Suppressor macrophage treated with lipopolysaccharide for 1 hour (primary cell): Measurements from ENCODE around the gene RNF39.
"Not testable (repeated sequence)": the region's sequence is repeated elsewhere in the genome, so short reads cannot be mapped to it uniquely, and the experiment has no call there.

Experiments
- DNase-seq, 3 donors: peaks; one replicate each; pipeline ENCODE4 v3.0.0-alpha.2; 2020 to 2022

The RNF39 gene

GRCh38 chr6:30061092-30061857 is 14.3 kb downstream of the RNF39 start, which contains the start of gene POLR1H:
TSS of gene POLR1H (plus strand) at chr6:30061265. CDS start at chr6:30061525, 260 bp downstream.
- peak; percentile 97 to 99 (median 98) for DNase-seq

GRCh38 chr6:30060606-30061091 is 14.9 kb downstream of the RNF39 start:
- DNase-seq = peak; percentile 59 to 72 (median 59)

- DNase-seq = no peak
Observed at GRCh38 chr6:30055513-30055912, 20.1 kb downstream of the RNF39 start.

GRCh38 chr6:30053682-30054081 is 21.9 kb downstream of the RNF39 start:
- no peak for DNase-seq

GRCh38 chr6:30047220-30047619 is 28.3 kb downstream of the RNF39 start:
- peak; percentile 60 to 73 (median 67) for DNase-seq

- no peak for DNase-seq
Observed at GRCh38 chr6:30044630-30045029, 30.9 kb downstream of the RNF39 start.

- no peak for DNase-seq
Observed at GRCh38 chr6:30043744-30044143, 31.8 kb downstream of the RNF39 start.

GRCh38 chr6:30042914-30043313 is 32.7 kb downstream of the RNF39 start:
- no peak for DNase-seq

- peak; percentile 66 to 73 (median 71) for DNase-seq
Observed at GRCh38 chr6:30042476-30042875, 33.1 kb downstream of the RNF39 start.

- DNase-seq = peak in 1 of 3 donors; percentile 29
Observed at GRCh38 chr6:30041821-30042220, 33.7 kb downstream of the RNF39 start.

GRCh38 chr6:30041221-30041620 is 34.3 kb downstream of the RNF39 start:
- no peak for DNase-seq

GRCh38 chr6:30037182-30037788 is 38.3 kb downstream of the RNF39 start:
- peak; percentile 36 to 56 (median 45) for DNase-seq

GRCh38 chr6:30035784-30036183 is 39.8 kb downstream of the RNF39 start:
- peak in 1 of 3 donors; percentile 18 for DNase-seq

- peak; percentile 65 to 87 (median 79) for DNase-seq
Observed at GRCh38 chr6:30033440-30033839, 42.1 kb downstream of the RNF39 start.

- DNase-seq = no peak
Observed at GRCh38 chr6:30031381-30031780, 44.2 kb downstream of the RNF39 start.

GRCh38 chr6:30029588-30029987 is 46.0 kb downstream of the RNF39 start:
- DNase-seq = peak; percentile 16 to 46 (median 40)

GRCh38 chr6:30025186-30025585 is 50.4 kb downstream of the RNF39 start:
- no peak for DNase-seq

- not testable (repeated sequence) for DNase-seq
Observed at GRCh38 chr6:30022712-30023111, 52.9 kb downstream of the RNF39 start.

- DNase-seq = no peak
Observed at GRCh38 chr6:30022189-30022588, 53.4 kb downstream of the RNF39 start.

GRCh38 chr6:30020626-30021025 is 54.9 kb downstream of the RNF39 start:
- DNase-seq = peak in 2 of 3 donors; percentile 12 to 28
